Cardiac muscle cell (in vitro differentiated cells and primary cell): ENCODE measurements around the gene EFCAB11. TPM values are rescaled to one million over a fixed set of nuclear protein-coding genes. Genes with fewer than 3 reads are reported as not detected.

ENCODE experiments used
- DNase-seq, 2 donors: peaks; one replicate each; pipeline versions ENCODE4 v3.0.0 to v3.0.0-alpha.2; 2010 to 2017; ENCODE audit warnings: low read depth in 1 of 2, low spot score in 1 of 2
- H3K27ac ChIP-seq: fragments of 200-600 bp; sonication (generic); 2 replicates; pipeline ENCODE4 v1.5.1; 2016
- H3K27me3 ChIP-seq: fragments of 200-600 bp; sonication (generic); 2 replicates; pipeline ENCODE4 v1.6.0; 2016; ENCODE audit warnings: control low read depth
- H3K36me3 ChIP-seq: fragments of 200-600 bp; sonication (generic); 2 replicates; pipeline ENCODE4 v1.5.1; 2016; ENCODE audit warnings: control low read depth
- H3K4me1 ChIP-seq: fragments of 200-600 bp; sonication (generic); 2 replicates; pipeline ENCODE4 v1.8.1; 2017; ENCODE audit warnings: low read depth, mild to moderate bottlenecking, mixed run types
- H3K4me3 ChIP-seq: fragments of 200-600 bp; sonication (generic); 2 replicates; pipeline ENCODE4 v1.5.1; 2016; ENCODE audit warnings: mild to moderate bottlenecking
- H3K9me3 ChIP-seq: fragments of 200-600 bp; sonication (generic); 2 replicates; pipeline ENCODE4 v1.5.1; 2017; ENCODE audit warnings: low read depth, mild to moderate bottlenecking, control low read depth
- CTCF ChIP-seq: IDR thresholded peaks from 2 replicates; pipeline ENCODE4 v1.5.1; 2012; ENCODE audit warnings: low read depth, mild to moderate bottlenecking, low read length
- polyA plus RNA-seq: library from polyadenylated mRNA; unstranded; fragments of >200 nt; fragmentation: Nextera tagmentation; extraction: Ambion mirVana; gene quantifications from 2 replicates; pipeline ENCODE4 v1.2.1, GENCODE V29; 2016
- total RNA-seq: library from RNA; depleted of rRNA; stranded (reverse); fragments of >200 nt; gene quantifications from 2 replicates; pipeline ENCODE4 v1.2.3, GENCODE V29; 2016

The EFCAB11 gene
- total and polyA plus RNA-seq, 2 experiments from 2014 or later = 12.3 to 20.3 TPM

DNA sequence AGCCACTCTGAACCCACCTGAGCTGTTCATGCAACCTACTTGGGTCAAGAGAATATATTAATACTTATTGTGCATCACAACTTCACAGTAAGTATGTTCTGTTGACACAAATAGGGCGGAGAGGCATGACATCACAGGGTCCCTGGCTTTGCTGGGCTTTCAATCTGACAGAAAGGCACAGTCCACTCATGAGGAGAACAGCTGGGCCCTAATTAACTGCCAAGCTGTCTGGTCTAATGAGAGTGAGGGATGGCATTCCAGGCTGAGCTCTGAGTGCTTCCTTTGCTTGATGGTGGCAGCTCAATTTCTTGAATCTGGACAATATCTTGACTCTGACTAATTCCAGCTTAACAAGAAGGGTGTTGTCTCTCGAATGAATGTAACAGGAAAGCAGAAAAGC lies 2.0 kb downstream of the EFCAB11 start:
- Histone ChIP-seq H3K4me3 (no peak overlapping the region), H3K27ac (no peak overlapping the region), H3K27me3 (no peaks in the 10 kb centered on the region), H3K36me3 (no peaks in the 10 kb centered on the region), H3K4me1 (peaks cover 15% of the 10 kb centered on the region), H3K9me3 (no peaks in the 10 kb centered on the region)
- no peak for TF ChIP-seq CTCF
- no peak for DNase-seq

- TF ChIP-seq CTCF = no peak
- H3K27ac ChIP-seq = no peak overlapping the region
- H3K9me3 ChIP-seq = no peaks in the 10 kb centered on the region
- H3K4me1 ChIP-seq = no peaks in the 10 kb centered on the region
- no peak overlapping the region for H3K4me3 ChIP-seq
- no peaks in the 10 kb centered on the region for H3K27me3 ChIP-seq
- H3K36me3 ChIP-seq = no peaks in the 10 kb centered on the region
- no peak for DNase-seq
These were observed 7.2 kb downstream of the EFCAB11 start for GRCh38 chr14:89947344-89947743.

DNA sequence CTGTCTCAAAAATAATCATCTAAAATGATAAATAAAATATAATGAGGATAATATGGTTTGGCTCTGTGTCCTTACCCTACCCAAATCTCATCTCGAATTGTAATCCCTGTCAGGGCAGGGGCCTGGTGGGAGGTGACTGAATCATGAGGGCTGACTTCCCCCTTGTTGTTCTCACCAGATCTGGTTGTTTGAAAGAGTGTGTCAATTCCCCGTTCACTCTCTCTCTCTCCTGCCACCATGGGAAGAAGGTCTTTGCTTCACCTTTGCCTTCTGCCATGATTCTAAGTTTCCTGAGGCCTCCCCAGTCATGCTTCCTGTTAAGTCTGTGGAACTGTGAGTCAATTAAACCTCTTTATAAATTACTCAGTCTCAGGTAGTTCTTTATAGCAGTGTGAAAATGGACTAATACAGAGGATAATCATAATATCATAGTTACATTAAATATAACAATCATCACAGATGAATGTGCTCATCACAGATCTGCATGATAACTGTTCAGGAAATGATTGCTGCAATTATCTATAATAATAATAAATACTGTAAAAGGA lies 12.6 kb downstream of the EFCAB11 start:
- Histone ChIP-seq H3K27ac (no peak overlapping the region), H3K36me3 (no peaks in the 10 kb centered on the region), H3K4me1 (no peaks in the 10 kb centered on the region), H3K4me3 (no peak overlapping the region), H3K27me3 (no peaks in the 10 kb centered on the region), H3K9me3 (no peaks in the 10 kb centered on the region)
- TF ChIP-seq CTCF = no peak
- no peak for DNase-seq

- H3K4me1 ChIP-seq = no peaks in the 10 kb centered on the region
- H3K36me3 ChIP-seq = no peaks in the 10 kb centered on the region
- no peak for DNase-seq
- H3K9me3 ChIP-seq = no peaks in the 10 kb centered on the region
- H3K4me3 ChIP-seq = no peak overlapping the region
- no peak overlapping the region for H3K27ac ChIP-seq
- TF ChIP-seq CTCF = no peak
- H3K27me3 ChIP-seq = no peaks in the 10 kb centered on the region
These were observed 17.8 kb downstream of the EFCAB11 start for GRCh38 chr14:89936654-89937185.

DNA sequence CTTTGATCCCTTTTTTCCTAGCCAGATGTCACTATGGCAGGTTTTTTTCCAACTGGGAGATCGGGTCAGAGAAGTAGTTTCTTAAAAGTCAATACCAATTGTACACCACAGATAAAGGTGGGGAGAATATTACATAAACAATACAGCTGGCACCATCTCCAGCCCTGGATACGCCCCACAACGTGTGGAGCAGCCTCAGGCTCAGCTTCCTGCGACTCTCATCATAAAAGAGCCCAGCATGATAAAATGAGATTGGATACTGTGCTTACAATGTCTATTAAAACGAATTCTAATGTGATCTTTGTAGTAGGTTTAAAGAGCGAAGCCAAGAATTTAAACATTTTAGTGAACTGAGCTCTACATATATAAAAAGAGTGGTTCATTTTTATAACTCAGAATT lies 21.5 kb downstream of the EFCAB11 start:
- no peak for TF ChIP-seq CTCF
- Histone ChIP-seq H3K9me3 (no peaks in the 10 kb centered on the region), H3K36me3 (no peaks in the 10 kb centered on the region), H3K27me3 (no peaks in the 10 kb centered on the region), H3K4me3 (no peak overlapping the region), H3K4me1 (no peaks in the 10 kb centered on the region), H3K27ac (no peak overlapping the region)
- no peak for DNase-seq
